Measurements from ENCODE around the gene ASPSCR1.

Gene ASPSCR1, protein sequence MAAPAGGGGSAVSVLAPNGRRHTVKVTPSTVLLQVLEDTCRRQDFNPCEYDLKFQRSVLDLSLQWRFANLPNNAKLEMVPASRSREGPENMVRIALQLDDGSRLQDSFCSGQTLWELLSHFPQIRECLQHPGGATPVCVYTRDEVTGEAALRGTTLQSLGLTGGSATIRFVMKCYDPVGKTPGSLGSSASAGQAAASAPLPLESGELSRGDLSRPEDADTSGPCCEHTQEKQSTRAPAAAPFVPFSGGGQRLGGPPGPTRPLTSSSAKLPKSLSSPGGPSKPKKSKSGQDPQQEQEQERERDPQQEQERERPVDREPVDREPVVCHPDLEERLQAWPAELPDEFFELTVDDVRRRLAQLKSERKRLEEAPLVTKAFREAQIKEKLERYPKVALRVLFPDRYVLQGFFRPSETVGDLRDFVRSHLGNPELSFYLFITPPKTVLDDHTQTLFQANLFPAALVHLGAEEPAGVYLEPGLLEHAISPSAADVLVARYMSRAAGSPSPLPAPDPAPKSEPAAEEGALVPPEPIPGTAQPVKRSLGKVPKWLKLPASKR

GRCh38 chr17:81977211-81977808 is at the start of gene ASPSCR1:
ASPSCR1 (plus strand) TSS chr17:81977629; CDS start chr17:81977647, 18 bp downstream.
- DNase-seq, result peak; percentile 51 to 95

DNA sequence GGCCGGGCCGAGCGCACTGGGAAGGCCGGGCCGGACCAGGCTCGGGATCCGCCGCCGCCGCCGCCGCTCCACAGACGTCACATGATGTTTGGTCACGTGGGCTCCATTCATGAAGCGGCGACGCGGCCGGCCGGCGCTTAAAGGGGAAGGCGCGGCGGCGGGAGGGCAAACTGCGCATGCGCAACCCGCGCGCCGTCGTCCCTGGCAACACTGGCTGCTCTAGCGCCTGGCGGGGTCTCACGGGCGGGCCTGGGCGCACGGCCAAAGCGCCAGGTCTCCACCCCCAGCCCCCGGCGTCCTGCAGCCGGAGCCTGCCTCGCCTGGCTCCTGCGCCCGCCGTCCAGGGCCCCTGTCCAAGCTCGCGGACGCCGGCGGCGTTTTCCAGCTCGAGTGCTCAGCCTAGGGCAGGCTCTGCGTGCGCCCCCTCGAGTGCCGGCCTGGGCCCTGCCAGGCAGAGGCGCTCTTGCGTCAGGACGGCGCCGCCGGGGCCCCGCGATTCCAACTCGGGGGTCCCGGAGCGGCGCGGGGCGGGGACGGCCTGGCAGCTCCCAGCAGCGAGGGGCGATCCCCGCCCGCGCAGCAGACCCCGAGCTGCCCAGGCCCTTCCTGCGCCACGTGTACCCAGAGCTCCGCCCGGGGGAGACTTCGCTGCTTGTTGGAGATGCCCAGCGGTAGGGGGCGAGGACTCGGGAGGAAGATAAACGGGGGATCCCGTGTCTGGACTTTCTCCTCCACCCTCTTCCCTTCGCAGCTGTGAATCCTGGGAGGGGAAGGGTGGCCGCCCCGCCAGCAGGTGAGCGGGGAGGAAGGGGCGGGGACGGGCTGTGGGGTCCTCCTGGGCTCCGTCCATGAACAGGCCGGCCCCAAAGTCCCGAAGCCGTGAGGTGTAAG is 49.5 kb upstream of the ASPSCR1 start, which contains the start of gene MAFG:
Gene MAFG (minus strand): TSS at position 83 of the 891 bp plus-strand sequence. CDS start 4,550 bp downstream, outside the sequence.
- DNase-seq, result peak; percentile 81 to 97

DNA sequence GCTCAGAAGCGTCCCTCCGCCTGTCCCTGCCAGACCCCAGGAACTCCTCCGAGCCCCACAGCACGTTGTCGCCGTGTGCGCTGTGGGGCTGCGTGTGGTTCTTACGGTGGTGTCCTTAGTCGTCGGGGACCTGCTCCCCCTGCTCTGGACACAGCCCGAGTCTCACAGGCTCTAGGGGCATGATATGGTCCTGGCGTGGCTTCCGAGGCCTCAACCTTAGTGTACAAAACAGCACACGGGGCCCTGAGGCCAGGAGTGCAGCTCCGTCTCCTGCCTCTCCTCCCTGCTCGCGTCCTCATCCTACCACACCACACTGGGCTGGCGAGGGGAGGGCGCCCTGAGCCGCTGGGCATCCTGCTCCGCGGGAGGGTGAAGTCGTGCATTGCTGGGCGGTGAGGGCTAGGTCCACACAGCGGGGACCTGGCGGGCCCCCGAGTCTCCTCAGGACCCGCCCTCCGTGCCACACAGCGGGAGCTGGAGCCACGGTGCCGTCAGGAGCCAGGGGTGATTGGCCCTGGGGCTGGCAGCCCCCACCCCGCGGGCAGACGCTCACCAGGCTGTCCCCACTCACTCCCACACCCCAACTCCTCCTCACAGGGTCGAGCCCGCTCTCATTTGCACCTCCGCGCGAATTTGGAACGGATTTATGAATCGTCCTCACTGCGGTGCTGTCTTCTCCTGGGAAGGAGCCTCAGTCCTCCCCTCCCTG is 48.7 kb upstream of the ASPSCR1 start:
- peak in 1 of 2 experiments; percentile 38 for DNase-seq

- no peak for DNase-seq
Measured at GRCh38 chr17:81929253-81930141, 47.9 kb upstream of the ASPSCR1 start.

DNA sequence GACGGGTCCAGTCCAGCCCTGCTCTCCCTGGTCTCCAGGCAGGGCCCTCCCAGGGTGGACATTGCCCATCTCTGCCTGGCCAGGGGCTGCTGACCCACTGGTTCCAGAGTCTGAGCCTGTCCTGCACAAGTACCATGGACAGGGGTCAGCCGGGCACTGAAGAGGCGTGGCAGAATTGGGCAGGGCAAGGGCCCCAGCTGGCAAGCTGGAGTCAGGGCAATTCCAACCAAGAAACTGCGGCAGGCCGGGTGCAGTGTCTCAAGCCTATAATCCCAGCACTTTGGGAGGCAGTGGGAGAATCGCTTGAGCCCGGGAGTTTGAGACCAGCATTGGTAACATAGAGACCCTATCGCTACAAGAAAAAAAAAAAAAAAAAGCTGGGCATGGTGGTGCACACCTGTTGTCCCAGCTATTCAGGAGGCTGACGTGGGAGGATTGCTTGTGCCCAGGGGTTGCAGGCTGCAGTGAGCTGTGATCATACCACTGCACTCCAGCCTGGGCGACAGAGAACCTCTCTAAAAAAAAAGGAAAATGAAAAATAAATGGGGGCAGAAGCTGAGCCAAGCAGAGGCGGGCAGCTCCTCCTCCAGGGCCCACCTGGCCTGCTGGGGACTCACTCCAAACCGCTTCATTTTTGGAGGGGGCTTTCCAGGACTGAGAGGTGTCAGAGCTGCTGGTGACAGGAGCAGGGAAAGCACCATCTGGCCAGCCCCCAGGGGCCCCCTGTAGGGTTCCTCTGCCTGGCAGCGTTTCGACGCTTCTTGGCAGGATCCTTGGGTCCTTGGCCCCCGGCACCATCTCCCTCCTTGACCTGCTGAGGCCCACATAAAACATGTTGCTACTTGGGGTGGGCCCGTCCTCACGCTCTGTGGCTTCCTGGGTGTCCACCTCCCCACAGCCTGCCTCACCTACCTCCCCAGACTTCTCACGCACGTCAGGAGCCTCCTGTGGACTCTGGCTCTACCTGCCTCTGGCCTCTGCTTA is 47.0 kb upstream of the ASPSCR1 start:
- DNase-seq, result no peak

- DNase-seq, result no peak
Measured at GRCh38 chr17:81931189-81931556, 46.3 kb upstream of the ASPSCR1 start.

DNA sequence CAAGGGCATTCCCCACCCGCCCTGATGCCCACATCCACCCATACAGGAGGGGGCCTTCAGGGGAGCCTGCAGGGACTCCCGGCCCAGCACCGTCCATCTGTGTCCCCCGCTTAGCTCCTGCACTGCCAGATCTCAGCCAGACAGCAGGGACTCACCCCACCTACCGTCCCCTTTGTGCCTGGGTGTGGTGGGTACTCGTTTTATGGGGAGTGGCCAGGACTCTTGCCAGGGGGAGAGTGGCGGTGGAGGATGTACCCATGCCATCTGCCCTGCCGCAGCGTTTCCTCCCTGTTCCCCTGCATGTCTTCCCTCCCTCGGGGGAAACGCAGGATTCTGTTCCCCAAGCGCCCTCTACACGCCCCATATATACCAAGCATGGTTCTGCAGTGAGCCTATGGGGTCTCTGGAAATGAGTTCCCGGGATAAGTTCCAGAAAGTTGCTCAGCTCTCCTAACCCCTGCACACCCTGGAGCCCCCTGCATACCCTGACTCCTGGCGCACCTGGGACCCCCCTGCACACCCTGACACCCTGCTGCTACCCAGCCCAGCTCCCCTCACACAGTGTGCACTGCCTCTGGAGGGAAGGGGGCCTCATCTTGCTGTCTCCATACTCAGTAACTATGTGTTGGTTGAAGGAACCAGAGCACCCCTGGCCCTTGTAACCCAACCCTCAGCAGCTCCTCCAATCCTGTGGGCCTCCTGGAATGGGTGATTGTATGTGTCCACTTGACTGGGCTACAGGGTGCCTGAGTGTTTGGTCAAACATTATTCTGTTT is 45.7 kb upstream of the ASPSCR1 start:
- no peak for DNase-seq

DNA sequence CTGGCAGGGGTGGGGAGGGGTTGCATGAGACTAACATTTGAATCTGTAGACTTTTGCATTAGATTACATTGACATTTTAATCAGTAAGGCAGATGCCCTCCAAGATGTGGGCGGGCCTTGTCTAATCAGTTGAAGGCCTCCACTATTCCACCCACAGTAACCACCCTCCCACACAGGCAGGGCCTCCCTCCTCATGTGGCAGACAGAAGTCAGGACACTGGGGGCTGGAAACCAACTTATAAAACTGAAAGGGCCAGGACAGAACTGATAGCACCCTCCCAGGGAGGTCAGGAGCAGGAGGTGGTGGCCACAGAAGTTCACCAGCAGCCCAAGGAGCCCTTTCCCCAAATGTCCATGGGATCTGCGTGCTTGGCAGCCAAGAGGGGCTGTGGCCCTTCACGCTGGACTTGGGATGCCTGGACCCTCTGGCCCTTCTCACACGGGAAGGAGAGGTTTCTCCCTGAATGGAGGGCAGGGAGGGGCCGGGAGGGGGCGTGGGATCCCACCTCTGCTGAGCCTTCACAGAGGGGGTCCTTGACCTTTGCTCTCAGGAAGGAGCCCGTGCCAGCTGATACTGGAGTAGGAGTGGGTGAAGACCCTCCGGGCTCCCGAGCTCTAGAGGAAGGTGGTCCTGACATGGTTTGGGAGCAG is 45.0 kb upstream of the ASPSCR1 start:
- no peak for DNase-seq

DNA sequence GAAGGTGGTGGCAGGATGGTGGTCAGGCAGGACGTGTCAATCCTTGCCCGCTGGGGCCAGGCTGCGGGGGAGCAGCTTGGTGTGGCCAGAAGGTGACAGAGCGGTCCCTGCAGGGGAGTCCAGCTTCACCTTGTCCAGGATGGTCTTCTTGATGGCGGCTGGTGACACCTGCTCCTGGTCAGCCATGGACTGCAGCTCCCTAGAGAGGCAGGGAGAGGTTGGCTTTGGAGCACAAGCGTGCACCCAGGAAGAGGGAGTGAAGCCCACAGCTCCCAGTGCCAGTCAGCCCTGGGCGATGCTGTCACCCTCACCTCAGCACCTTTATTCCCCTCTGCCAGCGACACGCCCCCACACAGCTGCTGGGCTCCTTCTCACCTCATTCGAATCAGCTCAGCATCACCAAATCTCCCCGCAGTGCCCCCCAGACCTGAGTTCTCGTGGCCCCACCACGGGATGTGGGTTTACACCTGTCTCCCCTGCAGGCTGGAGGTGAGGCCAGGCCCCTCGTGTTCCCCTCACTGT is 44.2 kb upstream of the ASPSCR1 start:
- no peak for DNase-seq

GRCh38 chr17:81934098-81934757 is 43.2 kb upstream of the ASPSCR1 start:
- no peak for DNase-seq

GRCh38 chr17:81934850-81935708 is 42.4 kb upstream of the ASPSCR1 start:
- no peak for DNase-seq

- DNase-seq, result no peak
Measured at GRCh38 chr17:81935709-81936084, 41.7 kb upstream of the ASPSCR1 start.

GRCh38 chr17:81939218-81939617 is 38.2 kb upstream of the ASPSCR1 start:
- no peak for DNase-seq

- no peak for DNase-seq
Measured at GRCh38 chr17:81939881-81940385, 37.5 kb upstream of the ASPSCR1 start.

GRCh38 chr17:81940538-81941483 is 36.6 kb upstream of the ASPSCR1 start:
- DNase-seq, result no peak

All from NCI-H526 (cell line).